Globus pallidus (tissue), 1 donor: ENCODE results near the gene USP14.

Experiments used
- DNase-seq: peaks from one replicate; pipeline ENCODE4 v3.0.0-alpha.2; 2015; ENCODE audit warnings: low spot score

Gene USP14

GRCh38 chr18:227902-228301 lies 69.5 kb downstream of the USP14 start:
- DNase-seq, result no peak

GRCh38 chr18:228586-228985 lies 70.2 kb downstream of the USP14 start:
- DNase-seq, result no peak

- no peak for DNase-seq
Measured at GRCh38 chr18:231563-231962, 73.2 kb downstream of the USP14 start.

GRCh38 chr18:240175-240574 lies 81.8 kb downstream of the USP14 start:
- no peak for DNase-seq

GRCh38 chr18:245282-245847 lies 87.0 kb downstream of the USP14 start:
- no peak for DNase-seq

- DNase-seq, result no peak
Measured at GRCh38 chr18:248053-248452, 89.7 kb downstream of the USP14 start.

- DNase-seq, result no peak
Measured at GRCh38 chr18:250685-251084, 92.3 kb downstream of the USP14 start.

- no peak for DNase-seq
Measured at GRCh38 chr18:251572-251971, 93.2 kb downstream of the USP14 start.

GRCh38 chr18:253121-253520 lies 94.8 kb downstream of the USP14 start:
- no peak for DNase-seq

- no peak for DNase-seq
Measured at GRCh38 chr18:255171-255570, 96.8 kb downstream of the USP14 start.

GRCh38 chr18:260547-260946 lies 102.2 kb downstream of the USP14 start:
- no peak for DNase-seq

- no peak for DNase-seq
Measured at GRCh38 chr18:261398-262073, 103.2 kb downstream of the USP14 start.
